HepG2 (cell line): ENCODE measurements around the gene CEP162. TPM values are rescaled to one million over a fixed set of nuclear protein-coding genes. Genes with fewer than 3 reads are reported as not detected.

ENCODE experiments used
- CBX5 ChIP-seq: sonication (generic); formaldehyde crosslinking; IDR thresholded peaks from 2 replicates; pipeline ENCODE4 v1.4.0; 2020; ENCODE audit warnings: missing genetic modification reagents, borderline replicate concordance
- EEA1 ChIP-seq: sonication (generic); formaldehyde crosslinking; IDR thresholded peaks from 2 replicates; pipeline ENCODE4 v1.5.1; 2020; ENCODE audit warnings: mild to moderate bottlenecking, missing genetic modification reagents, borderline replicate concordance
- ETS1 ChIP-seq: sonication (generic); formaldehyde crosslinking; IDR thresholded peaks from 2 replicates; pipeline ENCODE4 v1.4.0; 2020; ENCODE audit warnings: missing genetic modification reagents
- HDAC1 ChIP-seq: sonication (generic); formaldehyde crosslinking; IDR thresholded peaks from 2 replicates; pipeline ENCODE4 v1.5.1; 2020; ENCODE audit warnings: mild to moderate bottlenecking, missing genetic modification reagents
- HNRNPLL ChIP-seq: fragments of 200-400 bp; formaldehyde crosslinking; IDR thresholded peaks from 2 replicates; pipeline ENCODE4 v1.6.1; 2017; ENCODE audit warnings: mild to moderate bottlenecking, low read depth, low read length; ENCODE audit not compliant: poor library complexity, severe bottlenecking
- IRF2 ChIP-seq: IDR thresholded peaks from 2 replicates; pipeline ENCODE4 v1.6.1; 2018; ENCODE audit warnings: missing genetic modification reagents, missing compliant biosample characterization
- JUN ChIP-seq: sonication (generic); formaldehyde crosslinking; IDR thresholded peaks from 2 replicates; pipeline ENCODE4 v1.4.0; 2020; ENCODE audit warnings: mild to moderate bottlenecking, missing genetic modification reagents
- KDM2A ChIP-seq: sonication (generic); formaldehyde crosslinking; IDR thresholded peaks from 2 replicates; pipeline ENCODE4 v1.4.0; 2020; ENCODE audit warnings: low read depth, missing genetic modification reagents, borderline replicate concordance
- MLLT10 ChIP-seq: sonication (generic); formaldehyde crosslinking; IDR thresholded peaks from 2 replicates; pipeline ENCODE4 v1.4.0; 2020; ENCODE audit warnings: missing genetic modification reagents
- NONO ChIP-seq, 2 experiments: fragments of 450-650 bp in 1 of 2; sonication (generic) in 1 of 2; formaldehyde crosslinking in 1 of 2; IDR thresholded peaks in 1 of 2; conservative IDR thresholded peaks in 1 of 2; 2 replicates each; pipeline versions ENCODE4 v1.6.1 to v1.8.0; 2017 to 2022; ENCODE audit warnings: mild to moderate bottlenecking in 1 of 2, missing genetic modification reagents in 1 of 2, moderate library complexity in 1 of 2
- NR2C2 ChIP-seq: sonication (generic); formaldehyde crosslinking; IDR thresholded peaks from 2 replicates; pipeline ENCODE4 v1.4.0; 2020; ENCODE audit warnings: missing genetic modification reagents, mild to moderate bottlenecking, moderate library complexity, borderline replicate concordance
- PHF5A ChIP-seq: IDR thresholded peaks from one replicate; pipeline ENCODE4 v1.6.1; 2018; ENCODE audit warnings: low read depth, missing genetic modification reagents; ENCODE audit not compliant: unreplicated experiment
- PRDM15 ChIP-seq: sonication (generic); formaldehyde crosslinking; IDR thresholded peaks from 2 replicates; pipeline ENCODE4 v1.4.0; 2020; ENCODE audit warnings: missing genetic modification reagents
- RXRB ChIP-seq: IDR thresholded peaks from 2 replicates; pipeline ENCODE4 v1.6.1; 2016; ENCODE audit warnings: borderline replicate concordance, missing genetic modification reagents, missing compliant biosample characterization
- SKIL ChIP-seq: sonication (generic); formaldehyde crosslinking; IDR thresholded peaks from 2 replicates; pipeline ENCODE4 v1.8.0; 2022; ENCODE audit warnings: missing genetic modification reagents, mild to moderate bottlenecking, moderate library complexity, borderline replicate concordance
- TP53 ChIP-seq: sonication (generic); formaldehyde crosslinking; conservative IDR thresholded peaks from 2 replicates; pipeline ENCODE4 v1.4.0; 2020; ENCODE audit warnings: missing genetic modification reagents
- TSC22D2 ChIP-seq: sonication (generic); formaldehyde crosslinking; IDR thresholded peaks from 2 replicates; pipeline ENCODE4 v1.5.1; 2020; ENCODE audit warnings: missing genetic modification reagents, mild to moderate bottlenecking, borderline replicate concordance
- ZNF558 ChIP-seq: sonication (generic); formaldehyde crosslinking; IDR thresholded peaks from 2 replicates; pipeline ENCODE4 v1.9.0; 2022; ENCODE audit warnings: mild to moderate bottlenecking, missing genetic modification reagents, borderline replicate concordance
- ZNF598 ChIP-seq: sonication (generic); formaldehyde crosslinking; IDR thresholded peaks from 2 replicates; pipeline ENCODE4 v1.5.1; 2020; ENCODE audit warnings: mild to moderate bottlenecking, missing genetic modification reagents, borderline replicate concordance
- ZNF720 ChIP-seq: sonication (generic); formaldehyde crosslinking; IDR thresholded peaks from 2 replicates; pipeline ENCODE4 v1.4.0; 2020; ENCODE audit warnings: missing genetic modification reagents
- ZXDC ChIP-seq: sonication (generic); formaldehyde crosslinking; IDR thresholded peaks from 2 replicates; pipeline ENCODE4 v1.5.0; 2020; ENCODE audit warnings: mild to moderate bottlenecking, missing genetic modification reagents
- polyA plus RNA-seq, 8 experiments: library from polyadenylated mRNA; depleted of rRNA in 3 of 8; stranded (reverse) in 7 of 8; unstranded in 1 of 8; fragments of >200 nt; fragmentation: Illumina TruSeq in 4 of 8; extraction: Trizol in 4 of 8; gene quantifications; 2 replicates each; pipeline versions ENCODE4 v1.2.1 to v1.2.3, GENCODE V29; 2011 to 2016; ENCODE audit warnings: low read depth in 4 of 8, missing spikeins in 1 of 8, mixed read lengths in 1 of 8; ENCODE audit not compliant: insufficient read depth in 1 of 8
- total RNA-seq, 5 experiments: library from RNA; depleted of rRNA; stranded (reverse); fragments of >200 nt; fragmentation: Illumina TruSeq; extraction: Trizol; gene quantifications; 2 replicates each; pipeline ENCODE4 v1.2.3, GENCODE V29; 2016; ENCODE audit warnings: low read depth in 1 of 5

CEP162 gene
- total and polyA plus RNA-seq, 2 of the 13 experiments (the other 11 are each of a cell fraction or from before 2014, with no cell fraction given), result 0.50 to 7.9 TPM

- TF ChIP-seq KDM2A (CRISPR knock-in tag), result no peak
- TF ChIP-seq ZNF558 (CRISPR knock-in tag), result no peak
- TF ChIP-seq NR2C2, result no peak
- no peak for TF ChIP-seq NONO (IDR thresholded peaks at IDR 0.05)
- peak; percentile 44; the same call in 1 of the 2 replicates for TF ChIP-seq NONO (CRISPR knock-in tag; conservative IDR thresholded peaks at IDR 0.05)
- no peak for TF ChIP-seq PRDM15 (CRISPR knock-in tag)
- TF ChIP-seq EEA1 (CRISPR knock-in tag), result no peak
- TF ChIP-seq MLLT10, result no peak
- TF ChIP-seq ETS1 (CRISPR knock-in tag), result no peak
- no peak for TF ChIP-seq JUN (CRISPR knock-in tag)
- no peak for TF ChIP-seq TP53 (CRISPR knock-in tag)
- TF ChIP-seq CBX5 (CRISPR knock-in tag), result no peak
- TF ChIP-seq SKIL (CRISPR knock-in tag), result no peak
- TF ChIP-seq ZNF720 (CRISPR knock-in tag), result no peak
- no peak for TF ChIP-seq HNRNPLL
- TF ChIP-seq IRF2 (CRISPR knock-in tag), result no peak
- TF ChIP-seq ZXDC (CRISPR knock-in tag), result no peak
- TF ChIP-seq RXRB (CRISPR knock-in tag), result peak; percentile 25; the same call in 1 of the 2 replicates
- TF ChIP-seq PHF5A (CRISPR knock-in tag), result no peak
- TF ChIP-seq ZNF598, result no peak
- TF ChIP-seq TSC22D2 (CRISPR knock-in tag), result no peak
- peak; percentile 63 for TF ChIP-seq HDAC1 (CRISPR knock-in tag)
Observed at GRCh38 chr6:84095156-84095555, 132.3 kb downstream of the CEP162 start (continued).
